NCI-H345 treated with DMSO at 0.1 percent for 48 hours (cell line): Measurements from ENCODE around the gene ESX1.
"Not testable (repeated sequence)": the region's sequence is repeated elsewhere in the genome, so short reads cannot be mapped to it uniquely, and the experiment has no call there.

Experiments
- DNase-seq: peaks from one replicate; lab custom pipeline; 2025; ENCODE audit not compliant: unreplicated experiment; lab: John Stamatoyannopoulos, UW

ESX1 gene

DNA sequence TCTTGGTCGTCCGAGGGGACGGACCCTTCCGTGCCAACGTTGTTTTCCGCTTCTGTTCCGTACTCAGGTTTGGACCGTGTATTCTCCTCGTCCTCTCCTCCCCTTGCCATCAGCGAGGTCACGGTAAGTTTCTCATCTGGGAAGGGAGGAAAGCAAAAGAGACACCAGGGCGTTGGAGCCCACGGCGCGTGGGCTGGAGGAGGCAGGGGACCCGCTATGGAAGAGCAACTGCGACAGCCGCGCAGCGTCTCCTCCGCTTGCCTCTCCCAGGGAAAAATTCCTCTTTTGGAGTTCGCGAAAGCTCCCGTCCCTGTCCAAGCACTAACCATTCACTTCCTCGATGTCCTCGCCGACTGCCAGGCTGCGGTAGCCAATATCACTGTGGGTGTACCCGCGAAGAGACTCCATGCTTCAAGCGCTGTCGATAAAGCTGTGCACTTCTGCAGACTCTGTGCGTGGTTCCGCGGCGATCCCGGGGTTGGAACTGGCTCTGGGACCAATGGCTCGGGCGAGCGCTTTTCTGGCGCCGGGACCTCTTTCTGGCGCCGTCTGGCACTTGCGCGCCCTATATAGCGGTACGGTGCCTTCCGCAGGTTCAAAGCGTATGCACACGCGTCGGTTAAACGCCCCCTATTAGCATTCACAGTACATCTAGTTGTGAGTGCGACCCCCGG is at the start of gene ESX1:
ESX1 (minus strand) TSS at position 492 of the 674 bp plus-strand sequence; CDS start at position 408, 84 bp downstream.
- DNase-seq: no peak

DNA sequence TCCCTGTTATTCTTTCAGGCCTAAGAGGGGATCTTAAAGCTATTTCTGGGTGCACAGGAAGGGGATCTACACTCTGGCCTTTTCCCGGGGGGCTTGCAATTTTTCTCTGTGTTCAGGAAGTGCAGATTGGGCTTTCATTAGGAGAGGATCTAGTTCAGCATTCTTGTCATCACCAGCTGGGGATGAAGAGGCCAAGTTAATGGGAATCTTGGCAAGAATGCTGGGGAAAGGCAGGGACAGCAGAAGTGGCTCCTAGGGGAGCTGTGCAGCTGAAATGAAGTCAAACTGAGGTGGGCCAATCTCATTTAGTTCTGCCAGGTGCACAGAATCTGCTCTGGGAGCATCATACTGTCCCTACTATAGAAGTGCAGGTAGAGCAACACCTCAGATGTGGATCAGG is 40.9 kb upstream of the ESX1 start:
- DNase-seq: no peak

DNA sequence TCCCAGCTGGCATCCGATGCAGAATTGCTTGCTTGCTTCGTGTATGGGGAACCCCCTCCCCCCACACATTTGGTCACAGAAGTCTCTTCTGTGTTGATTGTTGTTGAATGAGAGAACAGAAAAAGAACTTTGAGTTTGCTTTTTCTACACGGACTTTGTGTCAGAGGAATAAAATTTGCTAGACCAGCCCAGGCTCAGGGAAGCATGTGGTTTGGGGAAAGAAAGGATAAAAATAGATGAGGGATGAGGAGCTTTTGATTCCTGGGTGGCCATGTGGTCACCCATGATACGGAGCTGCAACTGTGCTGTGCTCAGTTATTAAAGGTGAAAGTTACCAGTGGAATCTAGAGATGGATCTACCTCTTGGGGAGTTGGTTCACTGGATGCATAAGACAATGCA is 34.2 kb upstream of the ESX1 start:
- no peak for DNase-seq

DNA sequence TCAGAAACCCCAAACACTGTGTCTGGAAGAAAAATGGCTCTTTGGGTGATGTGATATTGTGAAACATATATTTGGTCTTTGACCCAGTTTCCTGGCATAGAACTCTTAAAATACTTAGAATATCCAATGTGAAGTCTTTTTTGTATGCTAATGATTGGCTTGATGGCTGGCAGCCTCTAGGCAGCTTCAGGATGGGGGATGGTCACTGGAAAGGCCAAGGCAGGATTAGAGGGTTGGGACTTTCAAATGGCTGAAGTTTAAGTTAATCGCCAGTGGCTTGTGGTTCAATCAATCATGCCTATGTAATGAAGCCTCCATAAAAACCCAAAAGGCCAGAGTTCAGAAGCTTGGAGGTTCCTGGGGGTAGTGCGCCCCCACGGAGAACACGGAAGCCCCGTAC is 33.5 kb upstream of the ESX1 start:
- DNase-seq: no peak

DNA sequence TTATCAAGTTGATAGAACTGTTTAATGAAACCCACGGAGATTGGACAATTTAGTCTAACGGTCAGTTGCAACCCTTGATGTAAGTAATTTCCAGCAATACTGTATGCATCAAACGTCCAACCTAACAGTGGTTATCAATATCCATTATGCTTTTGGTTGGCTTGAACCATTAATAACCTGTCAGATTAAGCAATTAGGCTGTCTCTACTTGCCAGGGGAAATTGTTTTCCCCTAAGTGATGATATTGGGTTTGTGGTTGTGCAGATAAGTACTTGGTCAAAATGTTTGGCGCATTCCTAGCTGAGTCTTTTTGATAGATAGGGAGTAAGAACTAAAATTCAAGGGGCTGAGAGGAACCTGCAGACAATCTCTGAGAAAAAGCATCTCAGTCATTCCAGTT is 30.5 kb upstream of the ESX1 start:
- DNase-seq: no peak

DNA sequence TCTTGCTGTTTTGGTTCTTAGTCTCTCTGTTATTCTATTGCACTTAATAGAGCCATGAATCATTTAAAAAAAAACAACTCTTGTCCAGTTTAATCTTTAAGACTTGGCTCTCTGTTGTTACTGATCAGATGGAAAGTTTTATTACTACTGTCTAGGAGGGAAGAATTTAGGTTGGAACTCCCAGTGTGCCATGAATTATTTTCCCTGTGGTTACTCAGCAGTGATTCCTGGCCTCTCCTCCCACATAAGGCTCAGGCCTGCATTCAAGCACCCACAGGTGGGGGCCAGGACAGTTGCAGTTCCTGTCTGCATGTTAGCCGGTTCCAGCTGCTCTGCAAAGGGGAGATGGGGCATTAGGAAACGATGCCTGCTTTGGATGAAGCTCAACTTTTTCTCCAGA is 29.8 kb upstream of the ESX1 start:
- no peak for DNase-seq

DNA sequence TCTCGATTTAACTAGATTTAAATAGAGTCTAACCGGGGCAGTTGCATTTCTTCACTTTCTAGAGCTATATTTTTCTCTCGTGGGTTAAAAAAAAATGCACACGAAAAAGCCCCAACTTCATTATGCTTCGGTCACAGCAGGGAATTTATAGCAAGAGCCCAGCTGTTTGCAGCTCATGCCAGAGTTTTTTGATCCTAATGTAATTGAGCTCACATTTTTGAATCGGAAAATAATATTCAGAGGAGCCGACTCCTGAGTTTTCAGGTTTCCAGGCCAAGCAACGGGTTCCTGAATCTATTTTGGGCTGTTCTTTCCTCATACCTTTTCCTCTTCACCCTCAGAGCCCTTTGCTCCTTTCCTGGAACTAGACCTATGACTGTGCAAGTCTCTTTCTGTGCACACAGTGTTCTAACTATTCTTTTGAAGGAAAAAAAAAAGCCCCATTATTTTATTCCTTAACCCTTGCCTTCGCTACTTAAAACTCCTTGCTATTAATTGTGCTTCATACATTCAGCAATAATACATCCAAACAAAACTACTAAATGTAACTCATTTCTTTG is 27.5 kb upstream of the ESX1 start:
- DNase-seq: no peak

DNA sequence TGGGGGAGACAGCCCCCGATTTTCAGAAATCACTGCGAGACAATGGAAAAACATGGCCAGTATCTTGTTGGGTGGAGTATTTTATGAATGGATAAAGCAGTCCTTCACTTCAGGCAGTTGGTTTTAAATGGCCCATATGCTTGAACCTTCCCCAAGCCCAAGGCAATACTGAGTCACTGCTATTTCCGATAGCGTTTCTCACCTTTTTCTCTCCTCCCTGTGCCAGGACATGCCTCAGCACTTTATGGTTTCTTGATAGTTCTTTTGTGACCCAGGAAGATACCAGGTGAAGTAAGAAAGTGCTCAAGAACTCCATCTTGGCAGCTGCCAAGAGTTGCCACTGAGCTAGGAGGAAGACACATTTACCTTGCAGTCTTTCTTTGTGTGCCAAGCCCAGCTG is 26.8 kb upstream of the ESX1 start:
- no peak for DNase-seq

DNA sequence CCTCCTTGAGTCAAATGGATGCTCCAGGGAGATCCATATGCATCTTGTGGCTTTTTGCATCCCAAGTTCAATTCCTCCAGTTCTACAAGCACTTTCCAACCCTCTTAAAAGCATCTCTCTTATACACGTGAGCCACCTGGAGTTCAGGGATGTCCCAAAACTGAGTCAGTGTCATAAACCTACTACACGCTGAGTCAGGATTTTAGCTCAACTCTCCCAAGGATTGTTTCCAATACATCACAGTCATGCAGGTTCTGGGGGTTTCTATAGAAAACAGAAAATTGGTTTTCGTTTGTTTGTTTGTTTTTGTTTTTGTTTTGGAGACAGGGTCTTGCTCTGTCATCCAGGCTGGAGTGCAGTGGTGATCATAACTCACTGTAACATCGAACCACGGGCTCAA is 25.9 kb upstream of the ESX1 start:
- no peak for DNase-seq

DNA sequence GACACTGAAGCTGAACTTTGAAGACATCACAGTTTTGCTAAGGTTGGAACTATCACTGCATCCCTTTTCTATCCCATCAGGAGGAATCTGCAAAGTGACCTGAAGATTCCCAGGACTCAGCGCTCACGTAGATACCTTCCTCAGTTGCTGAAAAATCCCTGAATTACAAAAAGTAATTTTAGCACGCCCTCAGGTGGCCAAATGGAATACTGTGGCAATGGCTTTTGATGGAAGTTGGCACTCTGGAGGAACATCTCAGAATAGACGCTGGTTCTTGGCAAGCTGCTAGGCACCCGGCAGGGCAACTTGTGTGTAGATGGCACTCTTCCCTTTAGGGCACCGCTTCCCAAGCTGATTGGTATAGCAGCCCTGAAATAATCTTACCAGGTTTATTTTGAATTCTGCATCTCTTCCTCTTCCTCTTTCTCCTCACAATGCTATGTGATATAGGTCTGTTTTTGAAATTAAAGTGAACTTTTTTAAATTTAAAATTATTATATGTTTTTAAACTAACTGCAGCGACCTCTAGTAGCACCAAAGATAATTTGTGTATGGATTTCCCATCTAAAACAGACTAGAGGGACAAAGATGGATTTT is 16.3 kb upstream of the ESX1 start:
- DNase-seq: no peak

DNA sequence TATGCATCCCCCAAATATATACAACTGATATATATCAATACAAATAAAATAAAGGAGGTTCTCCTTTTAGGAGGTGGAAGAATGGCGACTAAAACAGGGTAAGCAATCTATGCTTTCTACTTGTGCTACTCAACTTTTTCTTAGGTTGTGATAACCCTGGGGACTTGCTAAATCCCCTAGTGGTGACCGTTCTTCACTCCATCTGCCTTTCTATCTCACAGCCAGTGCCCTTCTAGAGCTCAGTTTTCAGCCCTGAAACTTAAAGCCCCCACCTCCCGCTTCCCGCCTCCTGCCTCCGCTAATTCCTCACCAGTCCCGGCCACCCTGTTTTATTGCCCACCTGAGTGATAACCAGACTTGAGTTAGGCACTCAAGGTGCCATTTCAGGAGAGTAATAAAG is 15.5 kb upstream of the ESX1 start:
- DNase-seq: no peak

DNA sequence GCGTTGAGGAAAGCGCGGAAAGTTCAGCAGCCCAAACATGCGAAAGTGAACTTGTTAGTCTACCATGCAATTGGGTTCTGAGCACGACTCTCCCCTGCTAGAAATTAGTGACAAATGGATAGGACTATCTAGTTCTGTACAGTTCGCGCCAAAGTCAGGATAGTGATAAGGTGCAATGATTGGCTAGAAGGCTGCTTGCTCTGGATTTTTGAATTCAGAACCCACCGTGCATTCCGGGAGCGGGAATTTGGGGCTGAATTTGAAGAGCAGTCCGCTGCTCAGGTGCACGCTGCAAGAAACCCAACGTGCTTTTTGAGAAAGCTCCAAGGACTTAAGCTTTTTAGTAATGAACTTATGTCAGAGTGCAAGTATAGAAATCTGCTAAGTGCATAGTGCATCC is 732 bp upstream of the ESX1 start:
- DNase-seq: no peak

DNA sequence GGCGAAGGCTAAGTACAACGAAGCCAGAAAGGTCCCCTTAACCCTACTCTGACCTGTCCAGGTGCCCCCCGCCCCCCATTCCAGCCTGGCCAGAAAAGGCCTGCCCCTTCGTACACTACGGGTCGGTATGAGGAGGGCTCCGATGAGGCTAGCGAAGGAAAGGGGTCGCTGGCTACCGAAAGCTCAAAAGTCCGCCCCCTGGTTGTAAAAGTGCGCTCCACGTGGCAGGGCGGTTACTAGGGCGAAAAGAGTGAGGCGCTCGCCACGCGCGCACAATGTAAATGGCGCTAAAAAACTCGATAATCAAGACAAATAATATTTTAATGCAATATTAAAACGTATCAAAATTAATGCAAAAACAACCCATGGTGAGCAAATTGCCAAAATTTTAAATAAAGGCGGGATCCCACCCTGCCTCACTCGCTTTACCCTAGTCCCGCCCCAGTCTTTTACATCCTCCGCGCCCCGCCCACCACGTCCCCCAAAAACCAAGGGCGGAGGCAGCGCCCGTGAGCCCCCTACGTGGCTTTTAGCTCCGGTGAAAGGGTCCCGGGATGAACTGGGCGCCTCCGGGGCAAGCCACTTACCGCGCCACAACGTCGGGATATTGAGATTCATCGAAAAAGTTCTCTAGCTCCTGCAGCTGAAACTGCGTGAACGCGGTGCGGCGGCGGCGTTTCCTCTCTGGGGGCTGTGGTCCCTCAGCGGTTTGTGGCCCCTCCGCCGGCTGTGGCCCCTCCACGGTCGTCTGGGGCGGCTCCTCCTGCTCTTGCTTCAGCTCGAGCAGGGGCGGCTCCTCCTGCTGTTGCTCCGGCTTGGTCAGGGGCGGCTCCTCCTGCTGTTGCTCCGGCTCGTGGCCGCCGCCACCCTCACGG is 929 bp downstream of the ESX1 start:
- DNase-seq: no peak

DNA sequence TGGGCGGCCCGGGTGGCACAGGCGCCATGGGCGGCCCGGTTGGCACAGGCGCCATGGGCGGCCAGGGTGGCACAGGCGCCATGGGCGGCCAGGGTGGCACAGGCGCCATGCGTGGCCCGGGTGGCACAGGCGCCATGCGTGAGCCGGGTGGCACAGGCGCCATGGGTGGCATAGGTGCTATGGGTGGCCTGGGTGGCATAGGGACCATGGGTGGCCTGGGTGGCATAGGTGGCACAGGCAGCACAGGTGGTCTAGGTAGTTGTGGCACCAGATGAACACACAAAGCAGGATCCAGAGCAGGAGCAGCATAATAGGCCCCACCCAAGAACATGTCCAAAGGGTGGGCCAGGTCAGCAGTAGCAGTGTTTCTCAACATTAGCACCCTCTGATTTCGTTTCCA is 4.3 kb downstream of the ESX1 start:
- no peak for DNase-seq

DNA sequence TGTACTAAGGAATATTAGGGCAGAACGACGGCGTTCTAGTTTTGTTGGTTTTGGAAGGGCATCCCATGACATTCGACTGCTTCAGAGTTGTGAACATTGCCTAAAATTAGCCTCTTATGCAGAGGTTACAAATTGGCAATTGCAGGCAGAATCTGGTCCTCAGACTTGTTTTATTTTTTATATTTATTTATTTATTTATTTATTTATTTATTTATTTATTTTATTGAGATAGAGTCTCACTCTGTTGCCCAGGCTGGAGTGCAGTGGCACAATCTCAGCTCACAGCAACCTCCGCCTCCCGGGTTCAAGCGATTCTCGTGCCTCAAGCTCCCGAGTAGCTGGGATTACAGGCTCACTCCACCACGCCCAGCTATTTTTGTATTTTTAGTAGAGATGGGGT is 24.7 kb downstream of the ESX1 start:
- not testable (repeated sequence) for DNase-seq

DNA sequence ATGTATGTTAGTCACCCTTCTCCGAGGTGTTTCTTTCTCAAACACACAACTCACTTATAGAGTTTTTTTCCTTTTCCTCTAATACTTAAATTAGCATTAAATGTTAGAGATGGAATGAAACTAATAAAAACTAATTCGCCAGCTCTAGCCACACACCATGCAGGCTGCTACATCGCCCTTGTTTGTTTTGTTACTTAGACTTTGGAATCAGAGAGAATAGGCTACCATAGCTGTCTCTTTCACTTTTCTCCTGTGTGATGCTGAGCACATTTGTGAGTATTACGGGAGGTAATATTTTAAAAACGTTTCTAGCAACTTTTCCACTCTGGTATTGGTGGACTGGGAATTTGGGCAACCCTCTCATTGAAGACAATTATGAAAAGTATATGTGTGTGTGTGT is 43.5 kb downstream of the ESX1 start:
- DNase-seq: no peak

DNA sequence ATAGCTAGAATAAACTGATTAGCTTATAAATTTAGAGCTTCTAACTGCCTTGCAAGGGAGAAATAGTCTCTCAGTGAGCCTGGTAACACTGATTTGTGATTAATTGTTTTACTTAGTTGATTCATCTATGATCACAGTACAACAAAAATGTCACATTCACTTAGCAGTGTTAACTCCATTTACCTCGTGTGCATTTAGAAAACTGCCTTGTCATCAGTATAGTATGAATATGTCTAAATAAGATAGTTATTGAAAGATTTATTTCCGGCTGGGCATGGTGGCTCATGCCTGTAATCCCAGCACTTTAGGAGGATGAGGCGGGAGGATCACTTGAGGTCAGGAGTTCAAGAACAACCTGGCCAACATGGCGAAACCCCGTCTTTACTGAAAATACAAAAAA is 49.2 kb downstream of the ESX1 start:
- no peak for DNase-seq
